DND-41 (cell line): Measurements from ENCODE around the gene LRGUK.

Experiments
- CTCF ChIP-seq: IDR thresholded peaks from 2 replicates; pipeline ENCODE4 v1.5.1; 2012; ENCODE audit warnings: borderline replicate concordance, low read length, moderate library complexity, mild to moderate bottlenecking; ENCODE audit not compliant: poor library complexity, severe bottlenecking; ENCODE audit errors: extremely low read depth
- EZH2 ChIP-seq: IDR thresholded peaks from 3 replicates; pipeline ENCODE4 v1.6.1; 2012; ENCODE audit warnings: borderline replicate concordance, low read depth, mild to moderate bottlenecking, moderate library complexity, low read length, inconsistent platforms; ENCODE audit not compliant: severe bottlenecking

DNA sequence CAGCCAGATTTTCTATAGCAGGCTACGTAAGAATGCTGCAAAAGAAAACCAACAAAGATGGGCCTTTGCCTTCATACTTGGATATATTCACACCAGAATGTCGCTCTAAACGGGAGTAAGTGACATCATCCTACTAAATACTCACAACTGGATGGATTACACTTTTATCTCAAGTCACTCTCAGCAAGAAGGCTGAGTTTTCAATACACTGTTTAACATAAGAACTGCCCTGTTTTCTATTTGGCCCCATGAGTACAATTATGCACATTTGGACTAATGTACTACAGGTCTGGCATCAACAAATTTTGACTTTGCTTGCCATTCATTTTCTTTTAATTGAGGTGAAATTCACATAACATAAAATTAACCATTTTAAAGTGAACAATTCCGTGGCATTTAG lies 181.4 kb downstream of the LRGUK start:
- no peak for TF ChIP-seq CTCF
- TF ChIP-seq EZH2, result no peak
